Esophagus muscularis mucosa (tissue), 3 donors: ENCODE measurements around the gene CLDN10.

ENCODE experiments used
- POLR2A ChIP-seq: fragments of 450-650 bp; IDR thresholded peaks from one replicate; pipeline ENCODE4 v1.6.1; 2017; ENCODE audit warnings: antibody characterized with exemption, moderate library complexity, mild to moderate bottlenecking, low read depth
- POLR2AphosphoS5 ChIP-seq, 2 donors: sonication (generic); formaldehyde crosslinking; IDR thresholded peaks; one replicate each; pipeline ENCODE4 v1.6.1; 2017; ENCODE audit warnings: antibody characterized with exemption in 2 of 2
- TF ChIP-seq, protein P1 (sequence below), 3 experiments: fragments of 200-600 bp in 2 of 3; fragments of 450-650 bp in 1 of 3; sonication (generic) in 2 of 3; IDR thresholded peaks; one replicate each; pipeline ENCODE4 v1.5.1; 2017 to 2019; ENCODE audit warnings: antibody characterized with exemption in 3 of 3, mild to moderate bottlenecking in 2 of 3, moderate library complexity in 1 of 3

DNA sequence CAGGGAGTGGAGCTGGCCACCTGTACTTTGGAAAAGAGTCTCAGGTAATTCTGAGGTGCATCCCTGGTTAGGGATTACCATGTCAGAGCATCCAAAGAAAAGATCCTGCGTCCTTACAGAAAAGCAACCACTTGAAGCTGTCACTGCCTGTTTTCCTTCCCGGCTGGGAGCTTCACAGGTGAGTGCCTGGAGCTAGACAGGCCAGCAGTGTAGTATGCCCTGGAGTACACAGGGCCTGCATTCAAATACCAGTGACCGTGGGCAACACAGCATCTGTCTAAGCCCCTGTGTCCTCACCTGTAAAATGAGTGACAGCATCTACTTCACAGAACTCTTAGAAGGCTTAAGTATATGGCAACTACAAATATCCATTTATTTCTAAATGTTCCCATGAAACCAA, 63.0 kb downstream of the CLDN10 start:
- TF ChIP-seq, protein P1, sequence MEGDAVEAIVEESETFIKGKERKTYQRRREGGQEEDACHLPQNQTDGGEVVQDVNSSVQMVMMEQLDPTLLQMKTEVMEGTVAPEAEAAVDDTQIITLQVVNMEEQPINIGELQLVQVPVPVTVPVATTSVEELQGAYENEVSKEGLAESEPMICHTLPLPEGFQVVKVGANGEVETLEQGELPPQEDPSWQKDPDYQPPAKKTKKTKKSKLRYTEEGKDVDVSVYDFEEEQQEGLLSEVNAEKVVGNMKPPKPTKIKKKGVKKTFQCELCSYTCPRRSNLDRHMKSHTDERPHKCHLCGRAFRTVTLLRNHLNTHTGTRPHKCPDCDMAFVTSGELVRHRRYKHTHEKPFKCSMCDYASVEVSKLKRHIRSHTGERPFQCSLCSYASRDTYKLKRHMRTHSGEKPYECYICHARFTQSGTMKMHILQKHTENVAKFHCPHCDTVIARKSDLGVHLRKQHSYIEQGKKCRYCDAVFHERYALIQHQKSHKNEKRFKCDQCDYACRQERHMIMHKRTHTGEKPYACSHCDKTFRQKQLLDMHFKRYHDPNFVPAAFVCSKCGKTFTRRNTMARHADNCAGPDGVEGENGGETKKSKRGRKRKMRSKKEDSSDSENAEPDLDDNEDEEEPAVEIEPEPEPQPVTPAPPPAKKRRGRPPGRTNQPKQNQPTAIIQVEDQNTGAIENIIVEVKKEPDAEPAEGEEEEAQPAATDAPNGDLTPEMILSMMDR (IDR thresholded peaks at IDR 0.05), result no peak
- no peak for TF ChIP-seq POLR2A
- no peak for TF ChIP-seq POLR2AphosphoS5 (IDR thresholded peaks at IDR 0.05)
